HG03135 (cell line): Measurements from ENCODE around the gene RTKN.

ENCODE experiments used
- ATAC-seq: cut with Tn5 transposase; IDR thresholded peaks from one replicate; pipeline ENCODE4 v1.9.1; 2021; ENCODE audit warnings: mild to moderate bottlenecking, moderate library complexity; ENCODE audit not compliant: unreplicated experiment

RTKN gene

GRCh38 chr2:74387346-74387745 lies 54.4 kb downstream of the RTKN start:
- no peak for ATAC-seq

- ATAC-seq = no peak
Measured at GRCh38 chr2:74385396-74385795, 56.3 kb downstream of the RTKN start.

GRCh38 chr2:74384051-74384450 lies 57.7 kb downstream of the RTKN start:
- ATAC-seq = no peak

- no peak for ATAC-seq
Measured at GRCh38 chr2:74383254-74383653, 58.5 kb downstream of the RTKN start.

GRCh38 chr2:74381751-74382150 lies 60.0 kb downstream of the RTKN start:
- ATAC-seq = no peak

GRCh38 chr2:74379851-74380789 lies 61.6 kb downstream of the RTKN start, which contains the start of gene DCTN1:
DCTN1 (minus strand) TSS chr2:74380311; CDS start chr2:74380037, 274 bp downstream.
- ATAC-seq = no peak

GRCh38 chr2:74378007-74378406 lies 63.7 kb downstream of the RTKN start:
- no peak for ATAC-seq

- ATAC-seq = no peak
Measured at GRCh38 chr2:74375838-74376237, 65.9 kb downstream of the RTKN start.
